Panc1 (cell line): ENCODE data around the gene ME1.

ENCODE experiments used
- POLR2AphosphoS5 ChIP-seq: IDR thresholded peaks from 2 replicates; pipeline ENCODE4 v1.6.1; 2012; ENCODE audit warnings: mild to moderate bottlenecking, low read depth, low read length, moderate library complexity
- SIN3A ChIP-seq: IDR thresholded peaks from 2 replicates; pipeline ENCODE4 v1.6.1; 2012; ENCODE audit warnings: low read depth, mild to moderate bottlenecking, low read length, moderate library complexity, borderline replicate concordance; ENCODE audit not compliant: insufficient read depth
- TCF7L2 ChIP-seq: IDR thresholded peaks from 2 replicates; pipeline ENCODE4 v1.6.1; 2011; ENCODE audit warnings: mild to moderate bottlenecking, low read depth, low read length, inconsistent platforms
- TF ChIP-seq, protein P1 (sequence below): fragments of 450-650 bp; IDR thresholded peaks from 2 replicates; pipeline ENCODE4 v1.5.1; 2017; ENCODE audit warnings: mild to moderate bottlenecking
- TF ChIP-seq, protein P2 (sequence below), 2 experiments: IDR thresholded peaks; 2 replicates each; pipeline ENCODE4 v1.6.1; 2011 to 2012; ENCODE audit warnings: low read depth in 2 of 2, control low read depth in 1 of 2, low read length in 1 of 2, mild to moderate bottlenecking in 1 of 2, moderate library complexity in 1 of 2; ENCODE audit not compliant: insufficient read depth in 1 of 2

DNA sequence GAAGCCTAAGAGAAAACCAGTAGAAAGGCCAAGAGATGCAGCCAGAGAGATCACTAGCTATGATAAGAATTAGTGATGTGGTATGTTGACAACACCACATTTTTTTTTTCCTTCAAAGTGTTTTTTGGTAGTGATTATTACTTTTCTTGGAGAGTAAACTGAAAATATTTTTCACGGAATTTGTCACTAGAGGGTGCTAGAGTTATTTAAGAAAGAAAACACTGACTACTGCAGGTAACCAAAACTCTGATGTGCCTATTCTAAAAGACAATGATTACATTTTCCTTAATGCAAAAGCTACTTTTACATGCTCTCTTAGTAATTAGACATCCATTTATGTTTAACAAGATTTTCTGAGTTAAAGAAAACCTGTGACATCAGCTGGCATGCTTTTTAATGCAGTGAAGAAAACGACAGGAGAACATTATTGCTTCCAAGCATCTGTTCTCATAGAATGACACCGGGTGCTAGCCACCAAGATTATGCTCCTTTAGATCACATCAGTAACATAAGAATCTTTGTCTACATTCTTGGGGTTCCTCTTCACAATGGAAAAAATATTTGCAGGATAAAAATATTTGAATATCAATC lies 208.9 kb downstream of the ME1 start:
- TF ChIP-seq, protein P1, sequence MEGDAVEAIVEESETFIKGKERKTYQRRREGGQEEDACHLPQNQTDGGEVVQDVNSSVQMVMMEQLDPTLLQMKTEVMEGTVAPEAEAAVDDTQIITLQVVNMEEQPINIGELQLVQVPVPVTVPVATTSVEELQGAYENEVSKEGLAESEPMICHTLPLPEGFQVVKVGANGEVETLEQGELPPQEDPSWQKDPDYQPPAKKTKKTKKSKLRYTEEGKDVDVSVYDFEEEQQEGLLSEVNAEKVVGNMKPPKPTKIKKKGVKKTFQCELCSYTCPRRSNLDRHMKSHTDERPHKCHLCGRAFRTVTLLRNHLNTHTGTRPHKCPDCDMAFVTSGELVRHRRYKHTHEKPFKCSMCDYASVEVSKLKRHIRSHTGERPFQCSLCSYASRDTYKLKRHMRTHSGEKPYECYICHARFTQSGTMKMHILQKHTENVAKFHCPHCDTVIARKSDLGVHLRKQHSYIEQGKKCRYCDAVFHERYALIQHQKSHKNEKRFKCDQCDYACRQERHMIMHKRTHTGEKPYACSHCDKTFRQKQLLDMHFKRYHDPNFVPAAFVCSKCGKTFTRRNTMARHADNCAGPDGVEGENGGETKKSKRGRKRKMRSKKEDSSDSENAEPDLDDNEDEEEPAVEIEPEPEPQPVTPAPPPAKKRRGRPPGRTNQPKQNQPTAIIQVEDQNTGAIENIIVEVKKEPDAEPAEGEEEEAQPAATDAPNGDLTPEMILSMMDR: peak; percentile 67; the same call in 1 of the 2 replicates
- TF ChIP-seq SIN3A (no peak), POLR2AphosphoS5 (no peak), TCF7L2 (no peak)
- TF ChIP-seq, protein P2, sequence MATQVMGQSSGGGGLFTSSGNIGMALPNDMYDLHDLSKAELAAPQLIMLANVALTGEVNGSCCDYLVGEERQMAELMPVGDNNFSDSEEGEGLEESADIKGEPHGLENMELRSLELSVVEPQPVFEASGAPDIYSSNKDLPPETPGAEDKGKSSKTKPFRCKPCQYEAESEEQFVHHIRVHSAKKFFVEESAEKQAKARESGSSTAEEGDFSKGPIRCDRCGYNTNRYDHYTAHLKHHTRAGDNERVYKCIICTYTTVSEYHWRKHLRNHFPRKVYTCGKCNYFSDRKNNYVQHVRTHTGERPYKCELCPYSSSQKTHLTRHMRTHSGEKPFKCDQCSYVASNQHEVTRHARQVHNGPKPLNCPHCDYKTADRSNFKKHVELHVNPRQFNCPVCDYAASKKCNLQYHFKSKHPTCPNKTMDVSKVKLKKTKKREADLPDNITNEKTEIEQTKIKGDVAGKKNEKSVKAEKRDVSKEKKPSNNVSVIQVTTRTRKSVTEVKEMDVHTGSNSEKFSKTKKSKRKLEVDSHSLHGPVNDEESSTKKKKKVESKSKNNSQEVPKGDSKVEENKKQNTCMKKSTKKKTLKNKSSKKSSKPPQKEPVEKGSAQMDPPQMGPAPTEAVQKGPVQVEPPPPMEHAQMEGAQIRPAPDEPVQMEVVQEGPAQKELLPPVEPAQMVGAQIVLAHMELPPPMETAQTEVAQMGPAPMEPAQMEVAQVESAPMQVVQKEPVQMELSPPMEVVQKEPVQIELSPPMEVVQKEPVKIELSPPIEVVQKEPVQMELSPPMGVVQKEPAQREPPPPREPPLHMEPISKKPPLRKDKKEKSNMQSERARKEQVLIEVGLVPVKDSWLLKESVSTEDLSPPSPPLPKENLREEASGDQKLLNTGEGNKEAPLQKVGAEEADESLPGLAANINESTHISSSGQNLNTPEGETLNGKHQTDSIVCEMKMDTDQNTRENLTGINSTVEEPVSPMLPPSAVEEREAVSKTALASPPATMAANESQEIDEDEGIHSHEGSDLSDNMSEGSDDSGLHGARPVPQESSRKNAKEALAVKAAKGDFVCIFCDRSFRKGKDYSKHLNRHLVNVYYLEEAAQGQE (IDR thresholded peaks at IDR 0.05; ENCODE audit: insufficient read depth in 1 of 2, low read depth in 2 of 2, low read length in 1 of 2): no peak
